Measurements from ENCODE around the gene OLFM3. TPM values are rescaled to one million over a fixed set of nuclear protein-coding genes. Genes with fewer than 3 reads are reported as not detected.

Gene OLFM3
- total RNA-seq, 2 donors from 2014 or later: not detected

- Histone ChIP-seq H3K27ac (no peak overlapping the region), H3K4me3 (no peak overlapping the region), H3K36me3 (no peaks in the 10 kb centered on the region), H3K4me1 (ENCODE audit: control insufficient read depth in 1 of 2, low read depth in 2 of 2) (no peaks in the 10 kb centered on the region), H3K9me3 (no peaks in the 10 kb centered on the region), H3K27me3 (replicated peaks; ENCODE audit: insufficient read depth) (no peaks in the 10 kb centered on the region)
- TF ChIP-seq CTCF (IDR thresholded peaks at IDR 0.05): no peak
- ATAC-seq (ENCODE audit: insufficient number of reproducible peaks, low FRiP score, low read depth) (no peak), DNase-seq (ENCODE audit: low spot score) (no peak)
Measured at GRCh38 chr1:101907264-101907663, 89.5 kb downstream of the OLFM3 start.

DNA sequence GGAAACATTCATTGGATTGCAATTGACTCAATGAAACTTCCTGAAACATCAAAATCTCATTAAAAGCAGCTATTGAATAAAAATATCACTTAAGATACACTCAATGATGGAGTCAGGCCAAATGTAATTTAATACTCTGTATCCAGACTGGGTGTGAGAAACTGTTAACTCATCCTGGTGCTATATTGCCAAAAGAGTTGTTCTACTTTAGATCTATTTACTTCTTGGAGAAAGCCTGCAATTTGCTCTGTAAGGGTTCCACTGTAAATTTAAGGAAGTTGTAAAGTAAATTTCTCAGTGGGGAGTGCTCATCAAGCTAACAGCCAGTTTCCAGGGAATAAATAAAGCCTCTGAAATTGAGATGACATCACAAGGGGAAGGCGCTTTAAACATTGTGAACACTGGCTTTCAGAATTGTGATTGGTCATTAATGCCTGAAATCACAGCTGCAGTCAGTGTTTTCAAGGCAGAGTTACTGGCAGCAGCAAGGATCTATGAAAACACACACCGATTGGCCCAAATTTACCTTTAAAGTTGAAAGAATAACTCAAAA, 91.4 kb downstream of the OLFM3 start:
- Histone ChIP-seq H3K36me3 (no peaks in the 10 kb centered on the region), H3K27ac (no peak overlapping the region), H3K4me3 (no peak overlapping the region), H3K4me1 (ENCODE audit: control insufficient read depth in 1 of 2, low read depth in 2 of 2) (no peaks in the 10 kb centered on the region), H3K9me3 (no peaks in the 10 kb centered on the region), H3K27me3 (replicated peaks; ENCODE audit: insufficient read depth) (no peaks in the 10 kb centered on the region)
- TF ChIP-seq CTCF (IDR thresholded peaks at IDR 0.05): no peak
- no peak for DNase-seq (ENCODE audit: low spot score)
- ATAC-seq (ENCODE audit: insufficient number of reproducible peaks, low FRiP score, low read depth): no peak

GRCh38 chr1:101902199-101902598, 94.5 kb downstream of the OLFM3 start:
- H3K9me3 ChIP-seq: no peaks in the 10 kb centered on the region
- no peaks in the 10 kb centered on the region for H3K36me3 ChIP-seq
- H3K4me3 ChIP-seq: no peak overlapping the region
- no peaks in the 10 kb centered on the region for H3K4me1 ChIP-seq (ENCODE audit: control insufficient read depth in 1 of 2, low read depth in 2 of 2)
- H3K27ac ChIP-seq: no peak overlapping the region
- no peaks in the 10 kb centered on the region for H3K27me3 ChIP-seq (replicated peaks; ENCODE audit: insufficient read depth)
- ATAC-seq (ENCODE audit: insufficient number of reproducible peaks, low FRiP score, low read depth): no peak
- no peak for TF ChIP-seq CTCF (IDR thresholded peaks at IDR 0.05)
- no peak for DNase-seq (ENCODE audit: low spot score)

- H3K36me3 ChIP-seq: no peaks in the 10 kb centered on the region
- no peak for ATAC-seq (ENCODE audit: insufficient number of reproducible peaks, low FRiP score, low read depth)
Measured at GRCh38 chr1:101898137-101898536, 98.6 kb downstream of the OLFM3 start.

GRCh38 chr1:101884621-101885020, 112.1 kb downstream of the OLFM3 start:
- Histone ChIP-seq H3K27me3 (replicated peaks; ENCODE audit: insufficient read depth) (no peaks in the 10 kb centered on the region), H3K27ac (no peak overlapping the region), H3K36me3 (no peaks in the 10 kb centered on the region), H3K4me1 (ENCODE audit: control insufficient read depth in 1 of 2, low read depth in 2 of 2) (no peaks in the 10 kb centered on the region), H3K4me3 (no peak overlapping the region), H3K9me3 (no peaks in the 10 kb centered on the region)
- no peak for TF ChIP-seq CTCF (IDR thresholded peaks at IDR 0.05)
- no peak for DNase-seq (ENCODE audit: low spot score)
- no peak for ATAC-seq (ENCODE audit: insufficient number of reproducible peaks, low FRiP score, low read depth)

More at GRCh38 chr1:101898137-101898536, 98.6 kb downstream of the OLFM3 start:
- Histone ChIP-seq H3K27ac (no peak overlapping the region), H3K9me3 (no peaks in the 10 kb centered on the region), H3K4me3 (no peak overlapping the region), H3K27me3 (replicated peaks; ENCODE audit: insufficient read depth) (no peaks in the 10 kb centered on the region), H3K4me1 (ENCODE audit: control insufficient read depth in 1 of 2, low read depth in 2 of 2) (no peaks in the 10 kb centered on the region)
- DNase-seq (ENCODE audit: low spot score): no peak
- TF ChIP-seq CTCF (IDR thresholded peaks at IDR 0.05): no peak
